ENCODE measurements around the gene SYNDIG1.

DNA sequence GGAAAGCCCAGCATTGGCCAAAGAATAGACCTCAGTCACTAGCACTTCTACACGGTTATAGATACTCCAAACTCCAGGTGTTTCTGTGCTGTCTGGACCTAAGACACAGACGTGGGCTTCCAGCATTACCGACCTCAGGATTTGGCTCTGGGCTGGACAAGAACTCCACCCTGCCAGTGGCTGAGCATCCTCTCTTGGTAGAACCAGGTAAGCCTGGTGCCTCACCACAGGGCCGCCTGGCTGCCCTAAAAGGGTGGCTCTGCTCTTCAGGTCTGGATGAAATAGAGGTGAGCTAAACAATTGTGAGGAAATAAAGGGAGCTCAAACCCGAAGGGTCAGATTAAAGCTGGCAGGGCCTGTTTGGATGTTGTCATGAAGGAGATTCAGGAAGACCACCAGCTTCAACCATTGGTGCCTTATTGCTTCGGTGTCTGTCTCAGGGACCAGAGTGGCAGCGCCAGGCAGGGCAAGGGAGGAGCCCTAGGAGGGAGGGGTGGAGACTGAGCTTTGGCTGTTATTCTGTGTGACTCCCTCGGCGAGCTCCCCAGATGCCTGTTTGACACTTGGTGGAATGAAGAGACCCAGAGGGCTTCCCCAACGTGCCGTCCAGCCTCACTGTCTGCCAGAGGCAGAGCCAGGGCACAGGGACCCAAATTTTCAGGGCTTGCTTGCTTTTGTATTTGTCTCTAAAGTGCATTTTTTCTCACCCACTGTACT, 8.6 kb downstream of the SYNDIG1 start:
- TF ChIP-seq, protein P1, sequence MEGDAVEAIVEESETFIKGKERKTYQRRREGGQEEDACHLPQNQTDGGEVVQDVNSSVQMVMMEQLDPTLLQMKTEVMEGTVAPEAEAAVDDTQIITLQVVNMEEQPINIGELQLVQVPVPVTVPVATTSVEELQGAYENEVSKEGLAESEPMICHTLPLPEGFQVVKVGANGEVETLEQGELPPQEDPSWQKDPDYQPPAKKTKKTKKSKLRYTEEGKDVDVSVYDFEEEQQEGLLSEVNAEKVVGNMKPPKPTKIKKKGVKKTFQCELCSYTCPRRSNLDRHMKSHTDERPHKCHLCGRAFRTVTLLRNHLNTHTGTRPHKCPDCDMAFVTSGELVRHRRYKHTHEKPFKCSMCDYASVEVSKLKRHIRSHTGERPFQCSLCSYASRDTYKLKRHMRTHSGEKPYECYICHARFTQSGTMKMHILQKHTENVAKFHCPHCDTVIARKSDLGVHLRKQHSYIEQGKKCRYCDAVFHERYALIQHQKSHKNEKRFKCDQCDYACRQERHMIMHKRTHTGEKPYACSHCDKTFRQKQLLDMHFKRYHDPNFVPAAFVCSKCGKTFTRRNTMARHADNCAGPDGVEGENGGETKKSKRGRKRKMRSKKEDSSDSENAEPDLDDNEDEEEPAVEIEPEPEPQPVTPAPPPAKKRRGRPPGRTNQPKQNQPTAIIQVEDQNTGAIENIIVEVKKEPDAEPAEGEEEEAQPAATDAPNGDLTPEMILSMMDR (conservative IDR thresholded peaks at IDR 0.05; ENCODE audit: low read depth, low read length): no peak
- TF ChIP-seq MAZ (IDR thresholded peaks at IDR 0.05; ENCODE audit: borderline replicate concordance, low read depth, low read length): no peak
- no peak for TF ChIP-seq RAD21 (IDR thresholded peaks at IDR 0.05; ENCODE audit: low read length)
- no peak for TF ChIP-seq CEBPB (IDR thresholded peaks at IDR 0.05; ENCODE audit: low read depth, low read length)
- no peak for TF ChIP-seq POLR2A (IDR thresholded peaks at IDR 0.05; ENCODE audit: low read depth, low read length)
- no peak for TF ChIP-seq CHD1 (IDR thresholded peaks at IDR 0.05; ENCODE audit: low read depth, low read length)
- TF ChIP-seq, protein P2, sequence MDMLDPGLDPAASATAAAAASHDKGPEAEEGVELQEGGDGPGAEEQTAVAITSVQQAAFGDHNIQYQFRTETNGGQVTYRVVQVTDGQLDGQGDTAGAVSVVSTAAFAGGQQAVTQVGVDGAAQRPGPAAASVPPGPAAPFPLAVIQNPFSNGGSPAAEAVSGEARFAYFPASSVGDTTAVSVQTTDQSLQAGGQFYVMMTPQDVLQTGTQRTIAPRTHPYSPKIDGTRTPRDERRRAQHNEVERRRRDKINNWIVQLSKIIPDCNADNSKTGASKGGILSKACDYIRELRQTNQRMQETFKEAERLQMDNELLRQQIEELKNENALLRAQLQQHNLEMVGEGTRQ (IDR thresholded peaks at IDR 0.05; ENCODE audit: low read depth, low read length): no peak
- TF ChIP-seq NFE2L2 (IDR thresholded peaks at IDR 0.05; ENCODE audit: low read depth, low read length): no peak
- no peak for TF ChIP-seq MAFK (IDR thresholded peaks at IDR 0.05; ENCODE audit: low read depth, low read length)
- no peak for TF ChIP-seq RFX5 (IDR thresholded peaks at IDR 0.05; ENCODE audit: low read depth, low read length)

Measured in IMR-90 (cell line).